Stimulated activated CD4-positive, alpha-beta T cell treated with anti-CD3 and anti-CD28 coated beads, Interleukin-2, amount 100 ng/mL, for 4 hours (primary cell): Measurements from ENCODE around the gene VPS54.

Source experiments
- DNase-seq: peaks from one replicate; pipeline ENCODE4 v3.0.0-alpha.2; 2020; ENCODE audit warnings: low read depth

Gene VPS54

GRCh38 chr2:63842149-63843061 is 176.8 kb downstream of the VPS54 start:
- no peak for DNase-seq
